HG03066 (cell line): ENCODE measurements around the gene TRPV2.
"Not testable (repeated sequence)": the region's sequence is repeated elsewhere in the genome, so short reads cannot be mapped to it uniquely, and the experiment has no call there.

Source experiments
- ATAC-seq: cut with Tn5 transposase; IDR thresholded peaks from one replicate; pipeline ENCODE4 v1.9.1; 2021; ENCODE audit warnings: low read depth; ENCODE audit not compliant: unreplicated experiment

Gene TRPV2

GRCh38 chr17:16435925-16436886, 20.8 kb downstream of the TRPV2 start:
- no peak for ATAC-seq

- no peak for ATAC-seq
Measured at GRCh38 chr17:16437083-16437482, 21.7 kb downstream of the TRPV2 start.

- no peak for ATAC-seq
Measured at GRCh38 chr17:16438173-16438556, 22.8 kb downstream of the TRPV2 start.

GRCh38 chr17:16438557-16439302, 23.4 kb downstream of the TRPV2 start:
- peak; percentile 83 for ATAC-seq

- no peak for ATAC-seq
Measured at GRCh38 chr17:16439303-16439791, 24.0 kb downstream of the TRPV2 start.

GRCh38 chr17:16439811-16440351, 24.5 kb downstream of the TRPV2 start:
- ATAC-seq, result no peak

GRCh38 chr17:16440354-16440753, 25.0 kb downstream of the TRPV2 start:
- ATAC-seq, result not testable (repeated sequence)

GRCh38 chr17:16440901-16441629, 25.7 kb downstream of the TRPV2 start:
- ATAC-seq, result no peak

GRCh38 chr17:16442141-16442540, 26.8 kb downstream of the TRPV2 start:
- no peak for ATAC-seq

GRCh38 chr17:16442594-16443510, 27.5 kb downstream of the TRPV2 start:
- no peak for ATAC-seq

- ATAC-seq, result no peak
Measured at GRCh38 chr17:16443511-16444257, 28.3 kb downstream of the TRPV2 start.

- ATAC-seq, result no peak
Measured at GRCh38 chr17:16444258-16444886, 29.0 kb downstream of the TRPV2 start.

GRCh38 chr17:16446338-16446983, 31.1 kb downstream of the TRPV2 start:
- no peak for ATAC-seq

- ATAC-seq, result no peak
Measured at GRCh38 chr17:16447676-16448075, 32.3 kb downstream of the TRPV2 start.

GRCh38 chr17:16448490-16448889, 33.1 kb downstream of the TRPV2 start:
- ATAC-seq, result no peak

- ATAC-seq, result no peak
Measured at GRCh38 chr17:16449121-16449570, 33.8 kb downstream of the TRPV2 start.

GRCh38 chr17:16450028-16450427, 34.7 kb downstream of the TRPV2 start:
- ATAC-seq, result no peak

- ATAC-seq, result not testable (repeated sequence)
Measured at GRCh38 chr17:16452268-16452667, 36.9 kb downstream of the TRPV2 start.
